SK-N-SH (cell line): Measurements from ENCODE around the gene FGF22. TPM values are rescaled to one million over a fixed set of nuclear protein-coding genes. Genes with fewer than 3 reads are reported as not detected.
"Not testable (repeated sequence)": the region's sequence is repeated elsewhere in the genome, so short reads cannot be mapped to it uniquely, and the experiment has no call there.

ENCODE experiments used
- CTCF ChIA-PET: fragments of 300-600, 350-600 bp; formaldehyde crosslinking; extraction: SDS; loops from one replicate; lab custom pipeline; 2021; lab: Yijun Ruan, JAX
- POLR2A ChIA-PET: fragments of 350-600 bp; sonication (Branson Sonifier 250); formaldehyde crosslinking; extraction: SDS; loops from one replicate; lab custom pipeline; 2020; ENCODE audit warnings: antibody characterized with exemption, inconsistent platforms; lab: Yijun Ruan, JAX
- DNase-seq: peaks from one replicate; pipeline ENCODE4 v3.0.0; 2012
- H2AFZ ChIP-seq: fragments of 200-600 bp; sonication (generic); 2 replicates; pipeline ENCODE4 v1.8.1; 2016; ENCODE audit warnings: antibody characterized with exemption, mild to moderate bottlenecking, low read depth
- H3F3A ChIP-seq: fragments of 200-600 bp; sonication (generic); replicated peaks from 2 replicates; pipeline ENCODE3; 2016; ENCODE audit warnings: antibody characterized with exemption, mild to moderate bottlenecking; ENCODE audit not compliant: insufficient read depth
- H3K27ac ChIP-seq, 2 experiments: fragments of 200-500 bp in 1 of 2; fragments of 200-600 bp in 1 of 2; sonication (Bioruptor generic) in 1 of 2; sonication (generic), shearing (Covaris generic) in 1 of 2; 2 replicates each; pipeline versions ENCODE4 v1.5.1 to v1.6.1; 2014 to 2016; ENCODE audit warnings: low read depth in 2 of 2, inconsistent platforms in 1 of 2, low read length in 1 of 2, mild to moderate bottlenecking in 1 of 2, mixed read lengths in 1 of 2
- H3K27me3 ChIP-seq: fragments of 200-600 bp; sonication (generic), shearing (Covaris generic); 2 replicates; pipeline ENCODE4 v1.6.1; 2016; ENCODE audit warnings: mixed run types; ENCODE audit not compliant: insufficient read depth
- H3K36me3 ChIP-seq, 2 experiments: fragments of 200-500 bp in 1 of 2; fragments of 200-600 bp in 1 of 2; sonication (Bioruptor generic) in 1 of 2; sonication (generic) in 1 of 2; replicated peaks in 1 of 2; 2 replicates each; pipeline versions ENCODE3 to v1.5.1; 2014 to 2016; ENCODE audit warnings: low read length in 1 of 2, mild to moderate bottlenecking in 1 of 2; ENCODE audit not compliant: insufficient read depth in 2 of 2, control insufficient read depth in 1 of 2
- H3K4me1 ChIP-seq, 2 experiments: fragments of 200-500 bp in 1 of 2; fragments of 200-600 bp in 1 of 2; sonication (Bioruptor generic) in 1 of 2; sonication (generic), shearing (Covaris generic) in 1 of 2; 2 replicates each; pipeline versions ENCODE4 v1.5.1 to v1.6.1; 2014 to 2016; ENCODE audit warnings: low read depth in 1 of 2, low read length in 1 of 2, mixed run types in 1 of 2; ENCODE audit not compliant: insufficient read depth in 2 of 2, control insufficient read depth in 1 of 2
- H3K4me2 ChIP-seq: fragments of 200-600 bp; sonication (generic), shearing (Covaris generic); 2 replicates; pipeline ENCODE4 v1.6.1; 2017; ENCODE audit warnings: mixed run types
- H3K4me3 ChIP-seq, 2 experiments: fragments of 200-500 bp in 1 of 2; fragments of 200-600 bp in 1 of 2; sonication (Bioruptor generic) in 1 of 2; sonication (generic), shearing (Covaris generic) in 1 of 2; 2 replicates each; pipeline versions ENCODE4 v1.5.1 to v1.8.1; 2014 to 2016; ENCODE audit warnings: low read depth in 2 of 2, inconsistent platforms in 1 of 2, low read length in 1 of 2, mild to moderate bottlenecking in 1 of 2, mixed read lengths in 1 of 2, moderate library complexity in 1 of 2
- H3K79me2 ChIP-seq: fragments of 200-600 bp; sonication (generic); 2 replicates; pipeline ENCODE4 v1.8.1; 2017; ENCODE audit warnings: mild to moderate bottlenecking; ENCODE audit not compliant: insufficient read depth
- H3K9ac ChIP-seq: fragments of 200-600 bp; sonication (generic); 2 replicates; pipeline ENCODE4 v1.6.1; 2017; ENCODE audit warnings: mixed run types
- H3K9me2 ChIP-seq: fragments of 200-600 bp; sonication (generic); 2 replicates; pipeline ENCODE4 v1.6.1; 2017; ENCODE audit warnings: mixed run types
- H3K9me3 ChIP-seq: fragments of 200-600 bp; sonication (generic); 2 replicates; pipeline ENCODE4 v1.6.1; 2017; ENCODE audit warnings: mixed run types, mild to moderate bottlenecking, moderate library complexity
- H4K20me1 ChIP-seq: fragments of 200-600 bp; sonication (generic); 2 replicates; pipeline ENCODE4 v1.6.1; 2017; ENCODE audit warnings: mild to moderate bottlenecking, mixed run types; ENCODE audit not compliant: insufficient read depth
- CHD2 ChIP-seq: fragments of 150-350 bp; IDR thresholded peaks from 2 replicates; pipeline ENCODE4 v1.6.1; 2018; ENCODE audit warnings: low read length; ENCODE audit not compliant: partially characterized antibody
- ELF1 ChIP-seq: IDR thresholded peaks from 2 replicates; pipeline ENCODE4 v1.4.0; 2012
- EZH2phosphoT487 ChIP-seq: fragments of 200-600 bp; sonication (generic); IDR thresholded peaks from 2 replicates; pipeline ENCODE4 v1.6.1; 2017; ENCODE audit warnings: low read depth, mixed run types, mild to moderate bottlenecking, antibody characterized with exemption, moderate library complexity, borderline replicate concordance
- FOSL2 ChIP-seq: IDR thresholded peaks from 2 replicates; pipeline ENCODE4 v1.4.0; 2012; ENCODE audit warnings: low read depth, mild to moderate bottlenecking, moderate library complexity, borderline replicate concordance
- FOXJ3 ChIP-seq: sonication (generic); formaldehyde crosslinking; IDR thresholded peaks from 2 replicates; pipeline ENCODE4 v1.5.1; 2020; ENCODE audit warnings: mild to moderate bottlenecking, missing genetic modification reagents
- GABPA ChIP-seq: IDR thresholded peaks from 2 replicates; pipeline ENCODE4 v1.4.0; 2012; ENCODE audit warnings: low read depth, mild to moderate bottlenecking
- MEF2A ChIP-seq: IDR thresholded peaks from 2 replicates; pipeline ENCODE4 v1.4.0; 2012; ENCODE audit warnings: low read depth, borderline replicate concordance
- MXI1 ChIP-seq: IDR thresholded peaks from 2 replicates; pipeline ENCODE4 v1.6.1; 2012; ENCODE audit warnings: mild to moderate bottlenecking, low read depth, low read length, improper control_type of control experiment
- POLR2AphosphoS5 ChIP-seq: IDR thresholded peaks from 2 replicates; pipeline ENCODE4 v1.6.1; 2012; ENCODE audit warnings: low read depth, low read length
- RCOR1 ChIP-seq: fragments of 150-350 bp; IDR thresholded peaks from 2 replicates; pipeline ENCODE4 v1.6.1; 2017; ENCODE audit warnings: antibody characterized with exemption, low read length
- RXRA ChIP-seq: IDR thresholded peaks from 2 replicates; pipeline ENCODE4 v1.4.0; 2012; ENCODE audit warnings: low read depth, mild to moderate bottlenecking, borderline replicate concordance
- SIN3A ChIP-seq: IDR thresholded peaks from 2 replicates; pipeline ENCODE4 v1.6.1; 2012; ENCODE audit warnings: low read depth, mild to moderate bottlenecking, low read length, moderate library complexity, borderline replicate concordance
- TAF1 ChIP-seq: IDR thresholded peaks from 2 replicates; pipeline ENCODE4 v1.6.1; 2012; ENCODE audit warnings: low read depth, mild to moderate bottlenecking, low read length, moderate library complexity, borderline replicate concordance
- WGBS: methylation state at CpG from one replicate; pipeline ENCODE4 v1.1.6; 2017; ENCODE audit warnings: low lambda C conversion rate; 5-methylcytosine and 5-hydroxymethylcytosine counted together
- polyA plus RNA-seq, 3 experiments: library from polyadenylated mRNA; depleted of rRNA; stranded (reverse); fragments of >200 nt; gene quantifications; 2 replicates each; pipeline ENCODE4 v1.2.3, GENCODE V29; 2012
- TF ChIP-seq, protein P1 (sequence below): fragments of 150-350 bp; IDR thresholded peaks from 2 replicates; pipeline ENCODE4 v1.6.1; 2016; ENCODE audit warnings: mild to moderate bottlenecking, low read depth, low read length
- TF ChIP-seq, protein P2 (sequence below): fragments of 150-350 bp; IDR thresholded peaks from 2 replicates; pipeline ENCODE4 v1.6.1; 2017; ENCODE audit warnings: antibody characterized with exemption, low read length, low read depth, borderline replicate concordance
- TF ChIP-seq, protein P3 (sequence below): fragments of 200-600 bp; sonication (generic); IDR thresholded peaks from 2 replicates; pipeline ENCODE4 v1.6.1; 2017; ENCODE audit warnings: antibody characterized with exemption, mild to moderate bottlenecking, moderate library complexity
- TF ChIP-seq, protein P4 (sequence below): IDR thresholded peaks from 2 replicates; pipeline ENCODE4 v1.4.0; 2012; ENCODE audit warnings: low read depth, borderline replicate concordance
- TF ChIP-seq, protein P5 (sequence below): IDR thresholded peaks from 2 replicates; pipeline ENCODE4; 2012

FGF22 gene
- polyA plus RNA-seq, 1 of the 3 experiments (the other 2 are of a cell fraction) = 0.62 TPM

DNA sequence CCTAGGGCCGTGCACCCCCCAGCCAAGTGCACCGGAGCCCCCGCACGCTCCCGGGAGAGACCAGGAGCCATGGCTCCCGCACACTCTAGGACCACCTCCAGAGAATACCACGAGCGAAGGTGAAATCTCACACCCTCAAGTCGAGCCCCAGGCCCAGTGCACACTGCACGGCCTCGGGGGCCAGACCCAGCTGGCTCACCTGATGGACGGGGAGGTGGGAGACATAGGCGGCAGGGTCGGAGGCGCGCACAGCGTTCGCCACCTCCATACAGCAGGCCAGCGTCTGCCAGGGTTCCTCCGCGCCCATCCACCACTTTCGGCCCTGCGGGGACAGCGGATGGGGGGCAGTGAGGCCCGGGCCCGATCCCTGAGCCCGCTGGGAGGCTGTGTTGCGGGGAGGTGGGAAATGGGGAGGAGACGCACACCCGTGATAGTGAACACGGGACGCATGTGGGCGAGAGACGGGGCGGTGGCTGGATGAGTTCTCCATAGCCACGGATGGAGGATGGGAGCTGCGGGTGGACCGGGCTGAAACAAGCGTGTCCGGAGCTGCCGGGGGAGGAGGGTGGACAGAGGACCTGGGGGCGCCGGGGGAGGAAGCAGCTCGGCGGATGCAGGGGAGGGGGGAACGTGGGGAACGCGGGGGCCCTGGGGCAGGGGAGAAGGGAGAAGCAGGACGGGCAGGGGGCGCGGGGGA lies 19.4 kb upstream of the FGF22 start (continued):
- TF ChIP-seq POLR2AphosphoS5 (no peak), ELF1 (no peak), FOSL2 (no peak), RCOR1 (no peak), MXI1 (no peak)

DNA sequence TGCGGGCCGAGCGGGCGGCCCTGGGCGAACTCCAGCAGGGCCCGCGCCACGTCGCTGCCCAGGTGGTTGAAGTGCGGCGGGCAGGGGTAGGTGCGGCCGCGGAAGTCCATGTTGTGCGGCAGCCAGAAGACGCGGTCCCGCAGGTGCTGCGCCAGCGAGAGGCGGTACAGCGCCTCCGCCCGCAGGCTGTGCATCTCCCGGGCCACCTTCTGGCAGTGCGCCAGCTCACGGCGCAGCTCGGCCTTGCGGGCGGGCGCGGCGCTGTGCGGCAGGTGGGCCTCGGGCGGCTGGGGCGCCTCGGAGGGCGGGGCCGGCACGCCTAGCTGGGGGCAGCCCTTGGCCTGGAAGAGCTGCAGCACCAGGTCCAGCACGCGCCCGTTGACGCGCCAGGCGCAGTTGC lies 18.5 kb upstream of the FGF22 start:
- not testable (repeated sequence) for H3K4me2 ChIP-seq, H3K9me3 ChIP-seq, H3K79me2 ChIP-seq, H3K4me1 ChIP-seq, H3K27me3 ChIP-seq, DNase-seq, H2AFZ ChIP-seq, H3F3A ChIP-seq, H3K9ac ChIP-seq, H3K27ac ChIP-seq, H3K4me3 ChIP-seq, H4K20me1 ChIP-seq, H3K9me2 ChIP-seq
- POLR2A ChIA-PET = interaction anchor here (0.6 kb wide), 1 partner anchor 91 kb away, joined by 5 read pairs; no protein-coding TSS in a partner anchor
- peaks cover 0 to 43% of the 10 kb centered on the region in 2 experiments for H3K36me3 ChIP-seq
- CTCF ChIA-PET = interaction anchor here (1.0 kb wide), 1 partner anchor 10 kb away, joined by 4 read pairs; no protein-coding TSS in a partner anchor
- 96% methylated on average over 22 of the region's 48 CpGs for WGBS

DNA sequence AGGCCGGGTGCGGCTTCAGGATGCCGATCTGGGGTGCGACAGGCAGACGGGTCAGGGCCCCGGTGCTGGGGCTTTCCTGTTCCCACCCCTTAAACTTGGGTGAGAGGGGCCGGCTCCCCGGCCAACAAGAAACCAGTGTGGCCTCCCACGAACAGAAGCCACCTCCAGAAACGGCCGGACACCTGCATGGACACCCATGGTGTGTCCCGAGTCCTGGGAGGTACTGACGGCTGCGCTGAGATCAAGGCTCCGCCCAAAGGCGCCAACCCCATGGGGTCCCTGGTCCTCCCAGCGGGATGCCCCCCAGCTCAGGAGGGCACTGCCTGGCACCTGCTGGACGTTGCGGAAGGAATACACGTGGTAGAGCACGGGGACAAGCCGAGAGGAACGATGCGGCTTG lies 17.9 kb upstream of the FGF22 start:
- no peaks in the 10 kb centered on the region for H3F3A ChIP-seq
- H3K27me3 ChIP-seq = no peaks in the 10 kb centered on the region
- H3K9me3 ChIP-seq = no peaks in the 10 kb centered on the region
- no peak for DNase-seq
- no peak overlapping the region for H3K4me3 ChIP-seq
- no peak overlapping the region for H3K9ac ChIP-seq
- H3K79me2 ChIP-seq = no peaks in the 10 kb centered on the region
- H3K4me2 ChIP-seq = no peak overlapping the region
- no peak overlapping the region for H3K27ac ChIP-seq
- H4K20me1 ChIP-seq = 0 out of 2 replicates have a peak, but pooled peaks cover 7% of the 10 kb centered on the region
- no peaks in the 10 kb centered on the region for H3K9me2 ChIP-seq
- ChIA-PET CTCF (interaction anchor here (0.8 kb wide), 1 partner anchor 38 kb away, joined by 3 read pairs; no protein-coding TSS in a partner anchor), POLR2A (interaction anchor here (0.6 to 1.0 kb wide), 2 partner anchors 11 to 91 kb away, joined by 3 to 5 read pairs; no protein-coding TSS in a partner anchor)
- H3K4me1 ChIP-seq = no peaks in the 10 kb centered on the region
- H2AFZ ChIP-seq = no peak overlapping the region
- H3K36me3 ChIP-seq = peaks cover 0 to 43% of the 10 kb centered on the region in 2 experiments
- WGBS = no CpG with 5 or more reads among the region's 24 CpGs
- TF ChIP-seq, protein P1, sequence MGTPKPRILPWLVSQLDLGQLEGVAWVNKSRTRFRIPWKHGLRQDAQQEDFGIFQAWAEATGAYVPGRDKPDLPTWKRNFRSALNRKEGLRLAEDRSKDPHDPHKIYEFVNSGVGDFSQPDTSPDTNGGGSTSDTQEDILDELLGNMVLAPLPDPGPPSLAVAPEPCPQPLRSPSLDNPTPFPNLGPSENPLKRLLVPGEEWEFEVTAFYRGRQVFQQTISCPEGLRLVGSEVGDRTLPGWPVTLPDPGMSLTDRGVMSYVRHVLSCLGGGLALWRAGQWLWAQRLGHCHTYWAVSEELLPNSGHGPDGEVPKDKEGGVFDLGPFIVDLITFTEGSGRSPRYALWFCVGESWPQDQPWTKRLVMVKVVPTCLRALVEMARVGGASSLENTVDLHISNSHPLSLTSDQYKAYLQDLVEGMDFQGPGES = no peak
- TF ChIP-seq, protein P2, sequence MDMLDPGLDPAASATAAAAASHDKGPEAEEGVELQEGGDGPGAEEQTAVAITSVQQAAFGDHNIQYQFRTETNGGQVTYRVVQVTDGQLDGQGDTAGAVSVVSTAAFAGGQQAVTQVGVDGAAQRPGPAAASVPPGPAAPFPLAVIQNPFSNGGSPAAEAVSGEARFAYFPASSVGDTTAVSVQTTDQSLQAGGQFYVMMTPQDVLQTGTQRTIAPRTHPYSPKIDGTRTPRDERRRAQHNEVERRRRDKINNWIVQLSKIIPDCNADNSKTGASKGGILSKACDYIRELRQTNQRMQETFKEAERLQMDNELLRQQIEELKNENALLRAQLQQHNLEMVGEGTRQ = no peak
- no peak for TF ChIP-seq FOSL2
- TF ChIP-seq, protein P3, sequence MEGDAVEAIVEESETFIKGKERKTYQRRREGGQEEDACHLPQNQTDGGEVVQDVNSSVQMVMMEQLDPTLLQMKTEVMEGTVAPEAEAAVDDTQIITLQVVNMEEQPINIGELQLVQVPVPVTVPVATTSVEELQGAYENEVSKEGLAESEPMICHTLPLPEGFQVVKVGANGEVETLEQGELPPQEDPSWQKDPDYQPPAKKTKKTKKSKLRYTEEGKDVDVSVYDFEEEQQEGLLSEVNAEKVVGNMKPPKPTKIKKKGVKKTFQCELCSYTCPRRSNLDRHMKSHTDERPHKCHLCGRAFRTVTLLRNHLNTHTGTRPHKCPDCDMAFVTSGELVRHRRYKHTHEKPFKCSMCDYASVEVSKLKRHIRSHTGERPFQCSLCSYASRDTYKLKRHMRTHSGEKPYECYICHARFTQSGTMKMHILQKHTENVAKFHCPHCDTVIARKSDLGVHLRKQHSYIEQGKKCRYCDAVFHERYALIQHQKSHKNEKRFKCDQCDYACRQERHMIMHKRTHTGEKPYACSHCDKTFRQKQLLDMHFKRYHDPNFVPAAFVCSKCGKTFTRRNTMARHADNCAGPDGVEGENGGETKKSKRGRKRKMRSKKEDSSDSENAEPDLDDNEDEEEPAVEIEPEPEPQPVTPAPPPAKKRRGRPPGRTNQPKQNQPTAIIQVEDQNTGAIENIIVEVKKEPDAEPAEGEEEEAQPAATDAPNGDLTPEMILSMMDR = no peak
- no peak for TF ChIP-seq CHD2
- TF ChIP-seq, protein P4, sequence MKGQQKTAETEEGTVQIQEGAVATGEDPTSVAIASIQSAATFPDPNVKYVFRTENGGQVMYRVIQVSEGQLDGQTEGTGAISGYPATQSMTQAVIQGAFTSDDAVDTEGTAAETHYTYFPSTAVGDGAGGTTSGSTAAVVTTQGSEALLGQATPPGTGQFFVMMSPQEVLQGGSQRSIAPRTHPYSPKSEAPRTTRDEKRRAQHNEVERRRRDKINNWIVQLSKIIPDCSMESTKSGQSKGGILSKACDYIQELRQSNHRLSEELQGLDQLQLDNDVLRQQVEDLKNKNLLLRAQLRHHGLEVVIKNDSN = no peak
- TF ChIP-seq, protein P5, sequence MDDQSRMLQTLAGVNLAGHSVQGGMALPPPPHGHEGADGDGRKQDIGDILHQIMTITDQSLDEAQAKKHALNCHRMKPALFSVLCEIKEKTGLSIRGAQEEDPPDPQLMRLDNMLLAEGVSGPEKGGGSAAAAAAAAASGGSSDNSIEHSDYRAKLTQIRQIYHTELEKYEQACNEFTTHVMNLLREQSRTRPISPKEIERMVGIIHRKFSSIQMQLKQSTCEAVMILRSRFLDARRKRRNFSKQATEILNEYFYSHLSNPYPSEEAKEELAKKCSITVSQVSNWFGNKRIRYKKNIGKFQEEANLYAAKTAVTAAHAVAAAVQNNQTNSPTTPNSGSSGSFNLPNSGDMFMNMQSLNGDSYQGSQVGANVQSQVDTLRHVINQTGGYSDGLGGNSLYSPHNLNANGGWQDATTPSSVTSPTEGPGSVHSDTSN = no peak
- no peak for TF ChIP-seq RCOR1
- TF ChIP-seq RXRA = no peak
- no peak for TF ChIP-seq SIN3A
- TF ChIP-seq MEF2A = no peak
- no peak for TF ChIP-seq TAF1
- TF ChIP-seq EZH2phosphoT487 = no peak
- no peak for TF ChIP-seq FOXJ3 (CRISPR knock-in tag)
- TF ChIP-seq GABPA = no peak
